ENCODE measurements around the gene CXorf49.
"Not testable (repeated sequence)": the region's sequence is repeated elsewhere in the genome, so short reads cannot be mapped to it uniquely, and the experiment has no call there.

CXorf49 gene

GRCh38 chrX:71718185-71718584 is at the start of gene CXorf49:
TSS of gene CXorf49 (minus strand) at chrX:71718285. CDS start at chrX:71718151, 134 bp downstream.
- not testable (repeated sequence) for DNase-seq (ENCODE audit: low read depth); H3K4me3 ChIP-seq (ENCODE audit: low read depth, low read length)

- H3K4me3 ChIP-seq (ENCODE audit: low read depth, low read length); DNase-seq (ENCODE audit: low read depth): not testable (repeated sequence)
Measured at GRCh38 chrX:71767134-71767533, 49.0 kb upstream of the CXorf49 start.

DNA sequence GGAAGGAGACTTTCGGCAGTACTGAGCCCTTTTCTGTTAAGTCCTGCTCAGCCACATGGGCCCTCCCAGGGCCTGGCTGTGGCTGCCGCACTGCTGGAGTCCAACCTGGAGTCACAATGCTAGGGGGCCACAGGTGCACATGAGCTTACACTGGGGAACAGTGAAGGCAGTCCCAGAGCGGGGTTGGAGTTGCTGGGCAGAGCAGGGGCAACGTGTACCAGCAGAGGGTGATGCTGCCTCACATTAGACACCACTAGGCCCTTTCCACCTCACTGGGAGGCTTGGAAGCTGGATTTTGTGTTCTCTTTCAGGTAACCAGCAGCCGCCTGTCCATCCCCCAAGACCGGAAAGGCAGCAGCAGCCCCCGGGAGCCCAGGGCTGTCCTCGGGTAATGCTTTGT is 47.5 kb upstream of the CXorf49 start:
- DNase-seq (ENCODE audit: low read depth); H3K4me3 ChIP-seq (ENCODE audit: low read depth, low read length): not testable (repeated sequence)

GRCh38 chrX:71764832-71765231 is 46.7 kb upstream of the CXorf49 start:
- DNase-seq (ENCODE audit: low read depth); H3K4me3 ChIP-seq (ENCODE audit: low read depth, low read length): not testable (repeated sequence)

DNA sequence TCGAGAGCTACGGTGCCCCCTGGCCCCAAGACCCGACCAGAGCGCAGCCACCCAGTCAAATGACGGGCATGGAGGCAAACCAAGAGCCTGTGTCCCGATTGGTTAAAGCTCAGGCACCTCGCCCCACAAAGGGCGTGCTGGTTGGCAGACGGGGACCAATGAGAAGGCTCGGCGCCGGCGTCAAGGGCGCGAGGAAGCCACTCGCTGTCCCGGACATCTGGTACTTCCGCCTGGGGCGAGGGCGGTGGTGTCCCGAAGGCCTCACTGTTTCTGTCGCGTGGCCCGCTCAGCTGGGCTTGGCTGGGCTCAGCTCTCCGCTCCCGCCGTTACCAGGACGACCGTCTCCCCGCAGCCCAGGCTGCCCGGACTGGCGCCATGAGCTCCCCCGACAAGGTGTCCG is 45.0 kb upstream of the CXorf49 start, which contains the start of gene CXorf49B:
CXorf49B (plus strand) TSS at position 301 of the 400 bp plus-strand sequence; CDS start at position 376, 75 bp downstream.
- not testable (repeated sequence) for H3K4me3 ChIP-seq (ENCODE audit: low read depth, low read length); DNase-seq (ENCODE audit: low read depth)

DNA sequence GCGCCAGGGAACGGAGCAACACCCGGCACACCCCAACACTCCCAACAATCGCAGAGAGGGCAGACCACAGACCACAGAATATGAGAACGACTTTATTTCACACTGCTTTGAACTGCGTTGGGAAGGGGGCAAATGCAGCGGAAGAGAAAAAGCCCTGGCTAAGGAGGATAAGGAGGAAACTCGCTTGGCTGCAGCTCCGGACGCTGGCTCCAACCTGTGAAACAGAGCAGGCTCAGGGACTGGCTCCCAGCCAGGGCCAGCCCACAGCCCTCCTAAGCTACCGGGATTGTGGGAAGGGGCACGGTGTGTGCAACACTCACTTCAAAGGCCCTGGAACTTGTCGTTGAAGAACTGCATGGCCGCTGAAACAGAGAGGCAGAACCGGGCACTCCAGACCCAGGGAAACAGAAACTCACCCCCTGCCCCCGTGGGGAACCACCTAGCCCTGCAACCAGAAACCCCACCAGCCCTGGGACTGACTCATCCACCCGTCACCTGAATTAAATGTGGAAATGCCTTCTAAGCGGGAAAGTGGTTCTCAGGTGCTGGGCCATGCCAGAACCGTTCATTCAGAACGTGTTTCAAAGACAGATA is 42.7 kb upstream of the CXorf49 start:
- DNase-seq (ENCODE audit: low read depth) = not testable (repeated sequence)

GRCh38 chrX:71720289-71720886 is 2.3 kb upstream of the CXorf49 start:
- not testable (repeated sequence) for DNase-seq (ENCODE audit: low read depth)

More for the DNA sequence above, 42.7 kb upstream of the CXorf49 start:
- H3K4me3 ChIP-seq (ENCODE audit: low read depth, low read length) = not testable (repeated sequence)

GRCh38 chrX:71719195-71719594 is 1.1 kb upstream of the CXorf49 start:
- DNase-seq (ENCODE audit: low read depth); H3K4me3 ChIP-seq (ENCODE audit: low read depth, low read length): not testable (repeated sequence)

More at GRCh38 chrX:71720289-71720886, 2.3 kb upstream of the CXorf49 start:
- not testable (repeated sequence) for H3K4me3 ChIP-seq (ENCODE audit: low read depth, low read length)

GRCh38 chrX:71716323-71716722 is 1.8 kb downstream of the CXorf49 start:
- DNase-seq (ENCODE audit: low read depth); H3K4me3 ChIP-seq (ENCODE audit: low read depth, low read length): not testable (repeated sequence)

DNA sequence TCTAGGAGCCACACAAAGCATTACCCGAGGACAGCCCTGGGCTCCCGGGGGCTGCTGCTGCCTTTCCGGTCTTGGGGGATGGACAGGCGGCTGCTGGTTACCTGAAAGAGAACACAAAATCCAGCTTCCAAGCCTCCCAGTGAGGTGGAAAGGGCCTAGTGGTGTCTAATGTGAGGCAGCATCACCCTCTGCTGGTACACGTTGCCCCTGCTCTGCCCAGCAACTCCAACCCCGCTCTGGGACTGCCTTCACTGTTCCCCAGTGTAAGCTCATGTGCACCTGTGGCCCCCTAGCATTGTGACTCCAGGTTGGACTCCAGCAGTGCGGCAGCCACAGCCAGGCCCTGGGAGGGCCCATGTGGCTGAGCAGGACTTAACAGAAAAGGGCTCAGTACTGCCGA is 2.5 kb downstream of the CXorf49 start:
- not testable (repeated sequence) for DNase-seq (ENCODE audit: low read depth); H3K4me3 ChIP-seq (ENCODE audit: low read depth, low read length)

GRCh38 chrX:71714064-71714463 is 4.0 kb downstream of the CXorf49 start:
- not testable (repeated sequence) for DNase-seq (ENCODE audit: low read depth); H3K4me3 ChIP-seq (ENCODE audit: low read depth, low read length)

DNA sequence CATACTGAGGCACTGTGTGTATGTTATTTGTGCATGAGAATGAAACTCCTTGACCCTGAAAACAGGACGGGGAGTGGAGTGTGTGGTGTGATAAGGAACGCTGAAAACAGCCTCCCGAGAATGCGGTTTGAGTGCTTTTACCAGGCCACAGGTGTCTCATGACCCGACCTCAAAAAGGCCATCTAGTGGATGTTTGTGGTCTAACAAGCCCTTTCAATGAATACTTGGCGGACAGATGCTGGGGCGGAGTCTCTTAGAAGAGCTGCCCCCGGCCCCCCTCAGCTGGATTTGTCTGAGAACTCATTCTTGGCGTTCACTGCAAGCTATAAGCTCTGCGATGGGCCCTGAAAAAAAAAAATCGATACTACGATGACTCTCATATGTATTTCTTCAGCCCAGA is 15.2 kb downstream of the CXorf49 start:
- DNase-seq (ENCODE audit: low read depth); H3K4me3 ChIP-seq (ENCODE audit: low read depth, low read length): not testable (repeated sequence)

DNA sequence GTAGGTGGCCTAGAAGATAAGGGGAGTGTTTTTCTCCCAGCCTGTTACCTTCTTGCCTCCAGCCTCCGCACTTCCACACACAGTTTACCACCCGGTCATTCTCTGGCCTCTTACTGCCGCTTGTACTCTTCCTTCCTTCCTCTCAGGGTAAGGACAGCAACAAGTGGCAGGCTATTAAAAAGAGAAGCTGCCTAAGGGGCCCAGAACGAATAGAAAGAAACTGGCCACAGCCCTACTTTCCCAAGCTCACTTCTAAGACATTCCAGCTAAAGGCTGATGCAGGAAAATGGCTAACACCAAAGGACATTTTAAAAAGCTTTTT is 19.1 kb downstream of the CXorf49 start:
- not testable (repeated sequence) for H3K4me3 ChIP-seq (ENCODE audit: low read depth, low read length); DNase-seq (ENCODE audit: low read depth)

DNA sequence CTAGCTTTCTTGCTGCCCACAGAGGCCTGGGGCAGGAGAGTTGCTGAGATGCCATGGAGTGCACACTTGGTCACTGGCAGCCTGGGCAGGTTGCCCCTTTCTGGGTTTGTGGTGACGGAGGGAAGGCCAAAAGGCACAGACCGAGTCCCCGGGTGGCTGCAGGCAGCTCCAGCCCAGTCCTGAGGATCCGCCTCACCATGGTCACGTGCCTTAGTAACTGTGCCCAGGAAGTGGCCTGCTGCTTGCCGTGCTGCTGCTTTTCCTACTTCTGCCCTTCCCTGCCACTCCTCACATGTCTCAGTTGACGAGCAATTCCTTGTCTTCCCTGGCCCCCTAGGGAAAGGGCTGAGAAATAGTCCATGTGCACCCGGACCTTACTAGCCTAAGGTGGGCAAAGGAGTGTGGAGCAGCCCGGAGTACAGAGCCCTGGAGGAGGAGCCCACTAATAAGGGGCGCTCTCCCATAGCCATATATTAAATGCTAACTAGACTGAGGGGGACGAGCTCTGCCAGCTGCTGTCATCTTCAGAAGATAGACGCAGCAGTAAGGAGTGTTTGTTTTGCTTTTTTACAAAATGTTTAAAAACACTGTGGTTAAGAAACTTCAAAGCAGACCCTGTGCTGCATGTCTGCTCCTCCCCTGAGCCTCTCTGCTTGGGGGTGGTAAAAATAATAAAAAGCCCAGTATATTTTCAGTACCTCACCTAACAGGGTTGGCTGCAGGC is 19.6 kb downstream of the CXorf49 start:
- DNase-seq (ENCODE audit: low read depth); H3K4me3 ChIP-seq (ENCODE audit: low read depth, low read length): not testable (repeated sequence)

GRCh38 chrX:71697466-71698298 is 20.4 kb downstream of the CXorf49 start:
- not testable (repeated sequence) for H3K4me3 ChIP-seq (ENCODE audit: low read depth, low read length); DNase-seq (ENCODE audit: low read depth)

DNA sequence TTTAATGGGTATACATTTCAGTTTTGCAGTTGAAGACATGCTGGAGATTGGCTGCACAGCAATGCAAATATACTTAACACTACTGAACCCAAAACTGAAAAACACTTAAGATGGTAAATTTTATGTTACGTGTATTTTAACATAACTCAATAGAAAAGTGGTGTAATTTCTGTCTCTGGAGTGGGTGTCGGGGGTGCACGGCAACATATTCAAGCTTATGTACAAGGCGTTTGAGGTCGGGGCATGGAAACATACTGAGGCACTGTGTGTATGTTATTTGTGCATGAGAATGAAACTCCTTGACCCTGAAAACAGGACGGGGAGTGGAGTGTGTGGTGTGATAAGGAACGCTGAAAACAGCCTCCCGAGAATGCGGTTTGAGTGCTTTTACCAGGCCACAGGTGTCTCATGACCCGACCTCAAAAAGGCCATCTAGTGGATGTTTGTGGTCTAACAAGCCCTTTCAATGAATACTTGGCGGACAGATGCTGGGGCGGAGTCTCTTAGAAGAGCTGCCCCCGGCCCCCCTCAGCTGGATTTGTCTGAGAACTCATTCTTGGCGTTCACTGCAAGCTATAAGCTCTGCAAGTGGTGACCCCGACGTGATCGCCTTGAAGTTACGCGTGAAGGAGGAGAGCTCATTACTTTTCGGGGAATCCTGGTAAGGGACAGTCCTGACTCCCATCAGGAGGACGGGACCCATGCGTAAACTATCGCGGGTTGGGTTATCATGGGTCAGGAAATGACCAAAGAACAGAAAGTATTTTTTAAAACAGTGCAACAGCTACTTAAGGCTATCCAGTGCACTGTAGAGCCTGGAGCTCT is 21.2 kb downstream of the CXorf49 start:
- DNase-seq (ENCODE audit: low read depth); H3K4me3 ChIP-seq (ENCODE audit: low read depth, low read length): not testable (repeated sequence)
